DND-41 (cell line): ENCODE data around the gene NCOA3.

Experiments used
- ATAC-seq: fragments of 200-7000 bp; cut with Tn5 transposase; 3 replicates; pipeline ENCODE4 v1.9.1; 2021; ENCODE audit warnings: low read depth; ENCODE audit not compliant: insufficient read depth
- DNase-seq: peaks from one replicate; pipeline ENCODE4 v3.0.0-alpha.2; 2020
- H2AFZ ChIP-seq: 2 replicates; pipeline ENCODE4 v1.6.0; 2012; ENCODE audit warnings: low read depth, low read length
- H3K27ac ChIP-seq: 2 replicates; pipeline ENCODE4 v1.5.1; 2012; ENCODE audit warnings: low read length, inconsistent platforms
- H3K27me3 ChIP-seq: fragments of 200-600 bp; sonication (generic); 2 replicates; pipeline ENCODE4 v1.6.0; 2012; ENCODE audit warnings: low read length, mild to moderate bottlenecking, inconsistent platforms; ENCODE audit not compliant: insufficient read depth, poor library complexity
- H3K36me3 ChIP-seq: 2 replicates; pipeline ENCODE4 v1.5.1; 2012; ENCODE audit warnings: low read length, inconsistent platforms; ENCODE audit not compliant: insufficient read depth
- H3K4me1 ChIP-seq: 2 replicates; pipeline ENCODE4 v1.5.1; 2012; ENCODE audit warnings: mild to moderate bottlenecking, low read length; ENCODE audit not compliant: insufficient read depth
- H3K4me2 ChIP-seq: 2 replicates; pipeline ENCODE4 v1.6.0; 2012; ENCODE audit warnings: mild to moderate bottlenecking, moderate library complexity, low read length, inconsistent platforms; ENCODE audit not compliant: insufficient read depth
- H3K4me3 ChIP-seq, 2 experiments: fragments of 200-600 bp in 1 of 2; shearing (Covaris generic) in 1 of 2; 2 replicates each; pipeline ENCODE4 v1.5.1; 2012 to 2016; ENCODE audit warnings: inconsistent platforms in 2 of 2, low read length in 2 of 2, mild to moderate bottlenecking in 2 of 2, low read depth in 1 of 2, moderate library complexity in 1 of 2
- H3K79me2 ChIP-seq: 2 replicates; pipeline ENCODE4 v1.6.0; 2012; ENCODE audit warnings: low read length, inconsistent platforms; ENCODE audit not compliant: insufficient read depth
- H3K9ac ChIP-seq: 2 replicates; pipeline ENCODE4 v1.6.0; 2012; ENCODE audit warnings: low read depth, mild to moderate bottlenecking, inconsistent platforms, low read length, moderate library complexity
- H3K9me3 ChIP-seq: 2 replicates; pipeline ENCODE4 v1.5.1; 2012; ENCODE audit warnings: low read length, moderate library complexity, mild to moderate bottlenecking, inconsistent platforms; ENCODE audit not compliant: insufficient read depth, severe bottlenecking
- H4K20me1 ChIP-seq: 2 replicates; pipeline ENCODE4 v1.6.0; 2012; ENCODE audit warnings: low read length; ENCODE audit not compliant: insufficient read depth
- CTCF ChIP-seq: IDR thresholded peaks from 2 replicates; pipeline ENCODE4 v1.5.1; 2012; ENCODE audit warnings: borderline replicate concordance, low read length, moderate library complexity, mild to moderate bottlenecking; ENCODE audit not compliant: poor library complexity, severe bottlenecking; ENCODE audit errors: extremely low read depth
- EZH2 ChIP-seq: IDR thresholded peaks from 3 replicates; pipeline ENCODE4 v1.6.1; 2012; ENCODE audit warnings: borderline replicate concordance, low read depth, mild to moderate bottlenecking, moderate library complexity, low read length, inconsistent platforms; ENCODE audit not compliant: severe bottlenecking

NCOA3 gene

DNA sequence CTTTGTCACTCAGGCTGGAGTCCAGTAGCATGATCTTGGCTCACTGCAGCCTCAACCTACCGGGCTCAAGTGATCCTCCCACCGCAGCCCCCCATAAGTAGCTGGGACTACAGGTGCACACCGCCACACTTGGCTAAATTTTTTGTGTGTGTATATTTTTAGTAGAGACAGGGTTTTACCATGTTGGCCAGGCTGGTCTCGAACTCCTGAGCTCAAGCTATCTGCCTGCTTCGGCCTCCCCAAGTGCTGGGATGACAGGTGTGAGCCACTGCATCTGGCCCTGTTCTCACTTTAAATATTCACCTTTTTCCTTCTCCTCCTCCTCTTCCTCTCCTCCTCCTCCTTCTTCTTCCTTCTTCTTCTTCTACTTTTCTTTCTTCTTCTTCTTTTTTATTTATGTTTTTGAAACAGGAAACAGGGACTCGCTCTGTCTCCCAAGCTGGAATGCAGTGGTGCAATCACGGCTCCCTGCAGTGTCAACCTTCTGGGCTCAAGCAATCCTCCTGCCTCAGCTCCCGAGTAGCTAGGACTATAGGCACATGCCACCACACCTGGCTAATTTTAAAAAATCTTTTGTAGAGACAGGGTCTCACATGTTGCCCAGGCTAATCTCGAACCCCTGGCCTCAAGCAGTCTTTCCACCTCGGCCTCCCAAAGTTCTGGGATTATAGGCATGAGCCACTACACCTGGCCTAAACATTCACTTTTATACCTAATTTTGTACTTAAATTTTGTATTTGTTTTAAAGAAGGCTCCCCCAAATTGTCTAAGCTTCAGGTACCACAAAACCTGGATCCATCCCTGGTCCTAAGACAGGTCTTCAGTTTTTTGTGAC lies 47.2 kb upstream of the NCOA3 start:
- Histone ChIP-seq H3K27me3 (no peaks in the 10 kb centered on the region), H3K9ac (no peak overlapping the region), H3K9me3 (no peaks in the 10 kb centered on the region), H3K4me1 (no peaks in the 10 kb centered on the region), H2AFZ (no peak overlapping the region), H3K79me2 (no peaks in the 10 kb centered on the region), H3K4me3 (no peak overlapping the region), H4K20me1 (no peaks in the 10 kb centered on the region), H3K36me3 (no peaks in the 10 kb centered on the region), H3K4me2 (no peak overlapping the region), H3K27ac (no peak overlapping the region)
- DNase-seq (no peak), ATAC-seq (no peak)
- no peak for TF ChIP-seq EZH2
- TF ChIP-seq CTCF = no peak

DNA sequence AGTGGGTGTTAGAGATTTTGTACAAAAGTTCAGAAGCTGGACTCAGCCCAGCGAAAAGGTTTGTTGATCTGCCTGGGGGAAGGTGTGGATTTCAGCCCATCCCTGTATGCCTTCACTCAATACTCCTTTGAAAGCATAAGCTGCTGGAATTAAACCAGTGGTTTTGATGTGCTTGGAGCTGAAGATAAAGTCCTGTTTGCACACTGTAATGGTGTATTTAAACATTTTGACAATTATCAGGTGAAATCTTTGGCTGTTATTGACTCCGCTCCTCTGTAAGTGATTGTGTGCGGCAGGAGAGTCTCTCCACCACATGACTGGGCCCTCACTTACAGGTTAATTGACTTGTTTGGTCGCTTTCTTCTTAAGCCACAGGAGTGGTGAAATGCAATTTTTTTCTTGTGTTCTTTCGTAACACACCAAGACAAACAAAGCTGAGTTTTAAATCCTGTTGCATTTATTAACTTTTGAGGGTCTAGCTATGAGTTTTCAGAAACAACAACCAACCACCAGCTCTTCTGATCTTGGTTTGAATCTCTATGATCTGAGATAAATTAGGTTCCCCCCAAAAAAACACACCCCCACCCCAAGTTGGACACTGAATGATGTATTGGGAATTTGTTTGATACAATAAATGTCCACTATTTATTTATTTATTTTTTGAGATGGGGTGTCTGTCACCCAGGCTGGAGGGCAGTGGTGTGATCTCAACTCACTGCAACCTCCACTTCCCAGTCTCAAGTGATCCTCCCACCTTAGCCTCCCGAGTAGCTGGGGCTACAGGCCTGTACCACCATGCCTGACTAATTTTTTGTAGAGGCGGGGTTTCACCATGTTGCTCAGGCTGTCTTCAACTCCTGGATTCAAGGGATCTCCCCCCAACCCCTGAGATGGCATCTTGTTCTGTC lies 46.3 kb upstream of the NCOA3 start:
- no peaks in the 10 kb centered on the region for H3K4me1 ChIP-seq
- H3K79me2 ChIP-seq = no peaks in the 10 kb centered on the region
- DNase-seq = no peak
- H4K20me1 ChIP-seq = no peaks in the 10 kb centered on the region
- no peak overlapping the region for H2AFZ ChIP-seq
- no peak overlapping the region for H3K4me3 ChIP-seq
- H3K27ac ChIP-seq = no peak overlapping the region
- H3K9me3 ChIP-seq = no peaks in the 10 kb centered on the region
- H3K4me2 ChIP-seq = no peak overlapping the region
- no peak for ATAC-seq
- TF ChIP-seq CTCF (no peak), EZH2 (no peak)
- no peak overlapping the region for H3K9ac ChIP-seq
- no peaks in the 10 kb centered on the region for H3K36me3 ChIP-seq
- H3K27me3 ChIP-seq = no peaks in the 10 kb centered on the region

GRCh38 chr20:47456041-47456537 lies 45.6 kb upstream of the NCOA3 start:
- Histone ChIP-seq H3K27ac (no peak overlapping the region), H3K9ac (no peak overlapping the region)
- no peak for ATAC-seq

More at GRCh38 chr20:47456041-47456537, 45.6 kb upstream of the NCOA3 start:
- no peaks in the 10 kb centered on the region for H3K4me1 ChIP-seq
- H3K9me3 ChIP-seq = no peaks in the 10 kb centered on the region
- no peak for DNase-seq
- no peaks in the 10 kb centered on the region for H4K20me1 ChIP-seq
- no peak overlapping the region for H2AFZ ChIP-seq
- no peaks in the 10 kb centered on the region for H3K36me3 ChIP-seq
- H3K79me2 ChIP-seq = no peaks in the 10 kb centered on the region
- no peak overlapping the region for H3K4me3 ChIP-seq
- no peak overlapping the region for H3K4me2 ChIP-seq
- TF ChIP-seq CTCF = no peak
- TF ChIP-seq EZH2 = no peak
- H3K27me3 ChIP-seq = no peaks in the 10 kb centered on the region
